GM12878 (cell line): Measurements from ENCODE around the gene SIN3A. TPM values are rescaled to one million over a fixed set of nuclear protein-coding genes. Genes with fewer than 3 reads are reported as not detected.
A peak's percentile ranks its signal among the peaks of the same experiment; 100 is the strongest.

Experiments
- ATAC-seq: fragments of 200-7000 bp; cut with Tn5 transposase; 3 replicates; pipeline ENCODE4 v1.9.1; 2020; ENCODE audit warnings: mild to moderate bottlenecking, moderate library complexity
- BruUV-seq: library from RNA; stranded (reverse); fragments of 400-500 nt; replicated peaks from 2 replicates; lab custom pipeline; 2021; lab: Mats Ljungman, UMichigan
- CTCF ChIA-PET: fragments of 300-600 bp; sonication (Branson Sonifier 250); formaldehyde crosslinking; extraction: SDS; loops from one replicate; lab custom pipeline; 2021; ENCODE audit warnings: inconsistent platforms; lab: Yijun Ruan, JAX
- POLR2A ChIA-PET: fragments of 350-600 bp; formaldehyde crosslinking; extraction: SDS; loops from one replicate; lab custom pipeline; 2021; ENCODE audit warnings: inconsistent platforms; lab: Charles Lee
- RAD21 ChIA-PET: fragments of 300-600 bp; sonication (Branson Sonifier 250); formaldehyde crosslinking; loops from one replicate; lab custom pipeline; 2023; ENCODE audit warnings: antibody characterized with exemption; ENCODE audit not compliant: unreplicated experiment; lab: Charles Lee
- SMC1A ChIA-PET: fragments of 300-600 bp; sonication (Branson Sonifier 250); formaldehyde crosslinking; loops from one replicate; lab custom pipeline; 2023; ENCODE audit not compliant: unreplicated experiment, uncharacterized antibody; lab: Charles Lee
- DNase-seq: peaks from one replicate; pipeline ENCODE4 v3.0.0-alpha.2; 2011; ENCODE audit warnings: low read depth, low spot score
- FAIRE-seq: peaks from 3 replicates; lab custom pipeline; 2011; peaks lifted over from hg19 to GRCh38; lab: Jason Lieb, UNC
- H2AFZ ChIP-seq: 2 replicates; pipeline ENCODE4 v1.6.0; 2011; ENCODE audit warnings: low read depth, low read length, control low read depth; ENCODE audit not compliant: control insufficient read depth
- H3K27ac ChIP-seq: 2 replicates; pipeline ENCODE4 v1.5.1; 2011; ENCODE audit warnings: control low read depth; ENCODE audit not compliant: control insufficient read depth, insufficient read depth
- H3K27me3 ChIP-seq, 2 experiments: replicated peaks in 1 of 2; 2 replicates each; pipeline versions ENCODE4 v1.6.0 to v1.6.1; 2011; ENCODE audit warnings: low read length in 1 of 2; ENCODE audit not compliant: control insufficient read depth in 2 of 2, insufficient read depth in 2 of 2
- H3K36me3 ChIP-seq, 2 experiments: 2 replicates each; pipeline ENCODE4 v1.5.1; 2011; ENCODE audit warnings: low read length in 1 of 2; ENCODE audit not compliant: control insufficient read depth in 2 of 2, insufficient read depth in 2 of 2
- H3K4me1 ChIP-seq: 2 replicates; pipeline ENCODE4 v1.6.1; 2011; ENCODE audit warnings: mild to moderate bottlenecking, low read length, moderate library complexity, mixed read lengths; ENCODE audit not compliant: control insufficient read depth, insufficient read depth
- H3K4me2 ChIP-seq: 2 replicates; pipeline ENCODE4 v1.6.0; 2011; ENCODE audit warnings: control low read depth; ENCODE audit not compliant: control insufficient read depth, insufficient read depth
- H3K4me3 ChIP-seq: fragments of 200-600 bp; sonication (generic); 2 replicates; pipeline ENCODE4 v1.5.1; 2016
- H3K79me2 ChIP-seq: 2 replicates; pipeline ENCODE4 v1.6.0; 2011; ENCODE audit warnings: low read length; ENCODE audit not compliant: control insufficient read depth, insufficient read depth
- H3K9ac ChIP-seq: 2 replicates; pipeline ENCODE4 v1.8.0; 2011; ENCODE audit warnings: low read length, control low read depth, mixed read lengths; ENCODE audit not compliant: control insufficient read depth, insufficient read depth
- H3K9me3 ChIP-seq: replicated peaks from 3 replicates; pipeline ENCODE4 v1.5.1; 2011; ENCODE audit warnings: mild to moderate bottlenecking, low read length; ENCODE audit not compliant: control insufficient read depth, insufficient read depth
- H4K20me1 ChIP-seq: 2 replicates; pipeline ENCODE4 v1.6.0; 2011; ENCODE audit not compliant: control insufficient read depth, insufficient read depth
- CUX1 ChIP-seq: IDR thresholded peaks from 2 replicates; pipeline ENCODE4 v1.6.1; 2012; ENCODE audit warnings: improper control_type of control experiment, low read depth, low read length; ENCODE audit not compliant: insufficient replicate concordance
- ELK1 ChIP-seq: IDR thresholded peaks from 2 replicates; pipeline ENCODE4 v1.6.1; 2012; ENCODE audit warnings: low read depth, low read length, improper control_type of control experiment
- GABPA ChIP-seq: IDR thresholded peaks from 2 replicates; pipeline ENCODE4 v1.6.1; 2014; ENCODE audit warnings: antibody characterized with exemption, low read depth, mild to moderate bottlenecking, inconsistent platforms
- NRF1 ChIP-seq: conservative IDR thresholded peaks from 2 replicates; pipeline ENCODE4 v1.6.1; 2011; ENCODE audit warnings: mild to moderate bottlenecking, low read depth, low read length, improper control_type of control experiment
- SMAD5 ChIP-seq: IDR thresholded peaks from 2 replicates; pipeline ENCODE4 v1.6.1; 2016; ENCODE audit warnings: antibody characterized with exemption, low read depth
- WRNIP1 ChIP-seq: IDR thresholded peaks from 2 replicates; pipeline ENCODE4 v1.6.1; 2011; ENCODE audit warnings: low read depth, low read length, improper control_type of control experiment, borderline replicate concordance
- in situ Hi-C: fragments of 300-500 bp; cut with MboI; formaldehyde crosslinking; loops from 9 replicates; pipeline ENCODE4 v1.14.3; 2018; ENCODE audit warnings: mixed read lengths
- intact Hi-C: fragments of 100-400 bp; cut with micrococcal nuclease; formaldehyde crosslinking; loops from one replicate; pipeline ENCODE4 v1.14.2; 2022; ENCODE audit not compliant: unreplicated experiment
- polyA plus RNA-seq, 11 experiments: library from polyadenylated mRNA; depleted of rRNA in 4 of 11; unstranded in 6 of 11; stranded (reverse) in 5 of 11; fragments of >200 nt; fragmentation: Nextera tagmentation in 4 of 11; fragmentation: Illumina TruSeq in 1 of 11; extraction: Ambion mirVana in 4 of 11; extraction: Trizol in 1 of 11; gene quantifications; 1 replicate in 1 of 11; 2 replicates in 10 of 11; pipeline versions ENCODE4 v1.2.1 to v1.2.3, GENCODE V29; 2011 to 2016; ENCODE audit warnings: inconsistent platforms in 2 of 11, missing spikeins in 2 of 11, low read depth in 1 of 11
- total RNA-seq, 4 experiments: library from RNA; depleted of rRNA in 3 of 4; stranded (reverse); fragments of >200 nt in 3 of 4; fragmentation: Illumina TruSeq in 1 of 4; extraction: Trizol in 1 of 4; gene quantifications; 2 replicates each; pipeline versions ENCODE4 v1.2.1 to v1.2.3, GENCODE V29; 2013 to 2021

SIN3A gene
- total and polyA plus RNA-seq, 10 of the 15 experiments (the other 5 are each of a cell fraction or from before 2014, with no cell fraction given): 6.4 to 62.2 (median 29.2) TPM

- peaks cover 6 to 19% of the 10 kb centered on the region in 2 experiments for H3K36me3 ChIP-seq
- ChIA-PET POLR2A (interaction anchor here (0.5 to 3.2 kb wide), 8 partner anchors 13 to 314 kb away, joined by 3 to 43 read pairs (median 16); partner anchors contain the start of genes IMP3, SIN3A, SNUPN and SNX33), CTCF (interaction anchor here (0.6 to 4.9 kb wide), 32 partner anchors 9 to 438 kb away, joined by 3 to 86 read pairs (median 7); partner anchors contain the start of genes COMMD4, IMP3, SIN3A and SNUPN), SMC1A (interaction anchor here (0.7 to 3.1 kb wide), 12 partner anchors 14 to 337 kb away, joined by 3 to 24 read pairs (median 6); partner anchors contain the start of gene IMP3), RAD21 (interaction anchor here (1.1 to 4.2 kb wide), 7 partner anchors 65 to 281 kb away, joined by 3 to 113 read pairs (median 5); partner anchors contain the start of genes IMP3, SIN3A and SNX33)
- no peak overlapping the region for H3K27ac ChIP-seq
- H3K27me3 ChIP-seq: no peaks in the 10 kb centered on the region
- TF ChIP-seq WRNIP1 (no peak), GABPA (no peak), CUX1 (no peak), ELK1 (no peak), SMAD5 (no peak), NRF1 (no peak)
- H3K79me2 ChIP-seq: peaks cover 8% of the 10 kb centered on the region
- no peak overlapping the region for H3K4me3 ChIP-seq
- H3K4me2 ChIP-seq: peak overlapping the region; percentile 78
- in situ Hi-C loops: no loop called here
- H3K9ac ChIP-seq: no peak overlapping the region; the same call in 1 of the 2 replicates
- FAIRE-seq (no peak), DNase-seq (no peak), ATAC-seq (no peak)
- H3K9me3 ChIP-seq: no peaks in the 10 kb centered on the region
- H2AFZ ChIP-seq: no peak overlapping the region
- intact Hi-C loops: loop anchor here (1.0 kb wide), 1 partner anchor 316 kb away; no protein-coding TSS in a partner anchor
- no TSS peak for BruUV-seq
- H4K20me1 ChIP-seq: no peaks in the 10 kb centered on the region
- H3K4me1 ChIP-seq: peaks cover 6% of the 10 kb centered on the region
These were observed 84.5 kb downstream of the SIN3A start for GRCh38 chr15:75367006-75367405.
